T-cell (primary cell): ENCODE measurements around the gene LSM14B. TPM values are rescaled to one million over a fixed set of nuclear protein-coding genes. Genes with fewer than 3 reads are reported as not detected.

Experiments
- ATAC-seq, 4 experiments: fragments of 200-7000 bp in 3 of 4; fragments of 150-1000 bp in 1 of 4; cut with Tn5 transposase; replicated peaks in 1 of 4; 1 replicate in 3 of 4; 2 replicates in 1 of 4; pipeline ENCODE4 v1.10.0; 2021; ENCODE audit warnings: moderate library complexity in 3 of 4, mild to moderate bottlenecking in 2 of 4, moderate number of reproducible peaks in 1 of 4
- CTCF ChIA-PET, 2 donors: fragments of 300-600 bp; sonication (Branson Sonifier 250); formaldehyde crosslinking; loops; one replicate each; lab custom pipeline; 2022; ENCODE audit warnings: antibody characterized with exemption in 2 of 2; lab: Charles Lee
- POLR2A ChIA-PET, 2 donors: fragments of 300-600 bp; sonication (Branson Sonifier 250); formaldehyde crosslinking; loops; one replicate each; lab custom pipeline; 2022; ENCODE audit warnings: antibody characterized with exemption in 2 of 2; lab: Charles Lee
- DNase-seq, 35 experiments: peaks; one replicate each; pipeline versions ENCODE4 v3.0.0 to v3.0.0-alpha.2; 2013 to 2023
- H3K27ac ChIP-seq: one replicate; pipeline ENCODE4 v1.5.1; 2013; ENCODE audit warnings: low read length
- H3K27me3 ChIP-seq, 2 experiments: replicated peaks in 1 of 2; 1 replicate in 1 of 2; 2 replicates in 1 of 2; pipeline versions ENCODE4 v1.6.1 to v1.7.0; 2013; ENCODE audit warnings: low read length in 1 of 2, mixed read lengths in 1 of 2; ENCODE audit not compliant: control insufficient read depth in 2 of 2, insufficient read depth in 2 of 2; ENCODE audit errors: extremely low read depth in 1 of 2
- H3K36me3 ChIP-seq, 2 donors: 1 replicate in 1 of 2; 2 replicates in 1 of 2; pipeline versions ENCODE4 v1.6.1 to v1.7.0; 2013; ENCODE audit warnings: low read length in 1 of 2; ENCODE audit not compliant: control insufficient read depth in 2 of 2, insufficient read depth in 1 of 2; ENCODE audit errors: extremely low read depth in 1 of 2
- H3K4me1 ChIP-seq, 2 experiments: 1 replicate in 1 of 2; 2 replicates in 1 of 2; pipeline versions ENCODE4 v1.6.1 to v1.7.0; 2013; ENCODE audit warnings: low read length in 2 of 2, mixed read lengths in 1 of 2; ENCODE audit not compliant: insufficient read depth in 2 of 2, control insufficient read depth in 1 of 2; ENCODE audit errors: extremely low read depth in 1 of 2
- H3K4me3 ChIP-seq, 2 donors: 1 replicate in 1 of 2; 2 replicates in 1 of 2; pipeline versions ENCODE4 v1.5.1 to v1.7.0; 2013; ENCODE audit warnings: mild to moderate bottlenecking in 2 of 2, low read length in 1 of 2, moderate library complexity in 1 of 2; ENCODE audit not compliant: control insufficient read depth in 1 of 2; ENCODE audit errors: extremely low read depth in 1 of 2
- H3K9me3 ChIP-seq: 2 replicates; pipeline ENCODE4 v1.7.0; 2013
- H3K27ac Mint-ChIP-seq, 2 donors: one replicate each; pipeline ENCODE4 v1.8.0; 2020 to 2021; ENCODE audit warnings: mild to moderate bottlenecking in 2 of 2, mixed read lengths in 2 of 2
- H3K27me3 Mint-ChIP-seq, 2 donors: one replicate each; pipeline ENCODE4 v1.8.0; 2021 to 2022; ENCODE audit warnings: mixed read lengths in 2 of 2
- H3K36me3 Mint-ChIP-seq: one replicate; pipeline ENCODE4 v1.8.0; 2021; ENCODE audit warnings: mixed read lengths
- H3K4me1 Mint-ChIP-seq, 3 donors: one replicate each; pipeline ENCODE4 v1.8.0; 2020 to 2022; ENCODE audit warnings: mixed read lengths in 3 of 3, mild to moderate bottlenecking in 1 of 3
- H3K4me3 Mint-ChIP-seq, 3 donors: one replicate each; pipeline ENCODE4 v1.8.0; 2020 to 2022; ENCODE audit warnings: mild to moderate bottlenecking in 3 of 3, mixed read lengths in 3 of 3, moderate library complexity in 3 of 3
- H3K9me3 Mint-ChIP-seq, 3 donors: one replicate each; pipeline ENCODE4 v1.8.0; 2020 to 2022; ENCODE audit warnings: mixed read lengths in 3 of 3
- WGBS: methylation state at CpG from one replicate; pipeline ENCODE4 v1.1.5; 2013; ENCODE audit warnings: missing lambda C conversion rate; ENCODE audit not compliant: insufficient coverage; 5-methylcytosine and 5-hydroxymethylcytosine counted together
- total RNA-seq, 35 experiments: library from RNA in 6 of 35; stranded (reverse) in 6 of 35; fragments of 120-200 nt in 1 of 35; gene quantifications; one replicate each; pipeline versions ENCODE4 v1.2.1 to v1.2.4 and lab custom pipeline; 2013 to 2026

Gene LSM14B
- total RNA-seq, 5 donors from 2014 or later (not counting 1 experiment from before 2014, with no cell fraction given): 40.5 to 55.5 (median 54.4) TPM

DNA sequence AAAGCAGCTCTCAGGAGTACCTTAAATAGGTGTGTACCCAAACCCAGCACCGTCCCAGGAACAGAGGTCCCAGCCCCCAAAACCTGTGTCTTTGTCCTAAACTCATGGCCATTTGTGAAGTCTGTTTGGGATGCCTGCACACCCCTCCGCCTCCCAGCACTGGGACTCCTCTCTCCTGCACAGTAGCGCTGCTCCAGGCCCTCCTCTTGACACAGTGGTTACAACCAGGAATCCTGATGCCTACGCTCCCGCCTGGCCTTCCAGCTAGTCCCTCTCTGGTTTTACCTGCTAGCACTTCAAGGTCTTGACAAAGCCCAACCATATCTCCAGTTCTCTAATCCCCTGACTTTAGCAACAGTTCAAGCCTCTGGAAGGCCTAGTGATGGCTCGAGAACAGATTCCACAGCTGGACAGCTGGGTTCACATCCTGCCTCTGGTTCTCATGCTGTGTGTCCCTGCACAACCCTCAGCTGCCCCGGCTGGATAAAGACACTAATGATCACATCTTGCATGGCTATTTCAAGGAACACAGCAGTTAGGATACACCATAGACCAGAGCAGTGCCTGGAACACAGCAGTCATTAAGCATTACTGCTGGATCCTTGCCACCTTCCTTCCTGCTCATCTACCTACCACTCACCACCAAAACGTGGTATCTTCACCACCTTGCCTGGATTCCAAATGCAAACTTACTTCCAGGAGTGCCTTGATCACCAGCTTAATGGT lies 15.4 kb downstream of the LSM14B start:
- peaks cover 12 to 75% of the 10 kb centered on the region in 2 donors for H3K36me3 ChIP-seq
- CTCF ChIA-PET: interaction anchor here (0.7 to 4.1 kb wide), 4 partner anchors 10 to 127 kb away, joined by 3 to 15 read pairs (median 6); no protein-coding TSS in a partner anchor
- no peak for DNase-seq
- Mint-ChIP-seq H3K27ac (peak overlapping the region; percentile 36 to 59), H3K4me1 (peaks cover 39 to 47% (median 42%) of the 10 kb centered on the region in 3 donors), H3K36me3 (peaks cover 29% of the 10 kb centered on the region), H3K27me3 (no peaks in the 10 kb centered on the region), H3K4me3 (no peak overlapping the region), H3K9me3 (no peaks in the 10 kb centered on the region)
- 94% methylated on average over 8 of the region's 8 CpGs for WGBS
- no peaks in the 10 kb centered on the region for H3K27me3 ChIP-seq
- POLR2A ChIA-PET: interaction anchor here in 1 of 2 donors (0.7 kb wide), 1 partner anchor 13 kb away, joined by 5 read pairs; no protein-coding TSS in a partner anchor
- peaks cover 14 to 42% of the 10 kb centered on the region in 2 experiments for H3K4me1 ChIP-seq
- ATAC-seq: no peak
- H3K4me3 ChIP-seq: no peak overlapping the region
- H3K9me3 ChIP-seq: no peaks in the 10 kb centered on the region
- no peak overlapping the region for H3K27ac ChIP-seq

DNA sequence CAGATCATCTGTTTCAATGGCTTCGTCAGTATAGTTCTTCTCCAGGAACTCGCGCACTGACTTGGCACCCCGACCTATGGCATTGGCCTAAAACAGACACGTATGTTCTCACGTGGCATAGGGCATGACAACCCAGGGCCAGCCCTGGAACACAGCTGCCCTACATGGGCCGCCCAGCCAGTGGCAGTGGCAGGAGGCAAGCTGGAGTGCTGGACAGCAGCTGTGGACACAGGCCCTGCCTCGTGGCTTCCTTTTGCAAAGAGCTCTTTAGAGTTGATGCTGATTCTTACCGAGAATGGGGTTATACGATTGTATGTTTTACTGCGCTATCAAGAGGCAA lies 15.9 kb downstream of the LSM14B start:
- peaks cover 14 to 37% of the 10 kb centered on the region in 2 experiments for H3K4me1 ChIP-seq
- H3K27ac ChIP-seq: no peak overlapping the region
- peaks cover 29% of the 10 kb centered on the region for H3K36me3 Mint-ChIP-seq
- H3K27me3 ChIP-seq: no peaks in the 10 kb centered on the region
- no peaks in the 10 kb centered on the region for H3K9me3 ChIP-seq
- H3K4me1 Mint-ChIP-seq: peaks cover 39 to 45% (median 42%) of the 10 kb centered on the region in 3 donors
- peaks cover 9 to 70% of the 10 kb centered on the region in 2 donors for H3K36me3 ChIP-seq
- no peak for ATAC-seq
- H3K27me3 Mint-ChIP-seq: no peaks in the 10 kb centered on the region
- 87% methylated on average over 11 of the region's 11 CpGs for WGBS
- peak overlapping the region; percentile 6 to 36 for H3K27ac Mint-ChIP-seq
- H3K4me3 ChIP-seq: no peak overlapping the region
- no peak for DNase-seq
- no peak overlapping the region for H3K4me3 Mint-ChIP-seq
- CTCF ChIA-PET: interaction anchor here (0.7 to 4.1 kb wide), 4 partner anchors 11 to 127 kb away, joined by 3 to 15 read pairs (median 6); no protein-coding TSS in a partner anchor
- no peaks in the 10 kb centered on the region for H3K9me3 Mint-ChIP-seq
- POLR2A ChIA-PET: interaction anchor here in 1 of 2 donors (0.7 kb wide), 1 partner anchor 14 kb away, joined by 5 read pairs; no protein-coding TSS in a partner anchor

DNA sequence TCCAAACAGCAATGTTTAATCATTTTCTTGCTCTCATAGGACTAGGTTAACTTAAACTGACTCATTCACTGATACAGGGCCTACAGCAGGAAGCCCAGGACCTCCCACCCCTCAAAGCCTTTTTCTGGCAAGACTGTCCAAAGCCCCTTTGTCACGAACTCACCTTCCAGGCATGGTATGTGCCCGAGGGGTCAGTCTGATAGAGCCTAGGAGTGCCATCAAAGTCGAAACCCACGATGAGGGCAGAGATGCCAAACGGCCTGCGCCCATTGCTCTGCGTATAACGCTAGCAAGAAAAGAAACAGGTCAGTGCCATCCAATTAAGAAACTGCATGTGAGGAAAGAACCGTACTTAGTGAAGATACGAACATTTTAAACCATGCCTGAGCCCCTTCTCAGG lies 16.6 kb downstream of the LSM14B start:
- 93% methylated on average over 10 of the region's 10 CpGs for WGBS
- no peaks in the 10 kb centered on the region for H3K27me3 ChIP-seq
- POLR2A ChIA-PET: interaction anchor here in 1 of 2 donors (0.6 kb wide), 1 partner anchor 248 kb away, joined by 4 read pairs; the partner anchor contains the start of gene RPS21
- DNase-seq (no peak), ATAC-seq (no peak)
- Mint-ChIP-seq H3K4me1 (peaks cover 39 to 44% (median 42%) of the 10 kb centered on the region in 3 donors), H3K9me3 (no peaks in the 10 kb centered on the region), H3K4me3 (no peak overlapping the region), H3K27ac (no peak overlapping the region), H3K27me3 (no peaks in the 10 kb centered on the region), H3K36me3 (peaks cover 29% of the 10 kb centered on the region)
- peaks cover 6 to 63% of the 10 kb centered on the region in 2 donors for H3K36me3 ChIP-seq
- no peak overlapping the region for H3K4me3 ChIP-seq
- H3K27ac ChIP-seq: no peak overlapping the region
- H3K4me1 ChIP-seq: peaks cover 14 to 29% of the 10 kb centered on the region in 2 experiments
- CTCF ChIA-PET: interaction anchor here (0.9 to 1.5 kb wide), 2 partner anchors 12 to 21 kb away, joined by 3 read pairs; no protein-coding TSS in a partner anchor
- H3K9me3 ChIP-seq: no peaks in the 10 kb centered on the region

DNA sequence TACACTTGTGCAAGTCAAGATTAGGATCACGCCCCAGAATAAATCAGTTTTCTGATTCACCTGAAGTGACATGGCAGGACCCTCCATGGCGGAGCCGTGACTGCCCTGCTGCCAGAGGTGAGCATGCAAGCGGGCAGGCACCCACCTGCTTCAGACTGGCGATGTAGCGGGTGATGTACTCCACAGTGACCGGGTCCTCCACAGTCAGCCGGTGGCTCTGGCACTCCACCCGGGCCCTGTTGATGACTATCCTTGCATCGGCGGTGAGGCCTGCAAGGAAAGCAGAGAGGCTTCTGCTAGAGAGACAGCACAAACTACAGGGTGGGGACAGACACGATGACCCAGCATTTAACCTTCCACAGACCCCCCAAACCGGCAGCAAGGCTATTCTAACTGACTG lies 17.4 kb downstream of the LSM14B start:
- H3K4me1 ChIP-seq: peaks cover 17 to 34% of the 10 kb centered on the region in 2 experiments
- Mint-ChIP-seq H3K27ac (peak overlapping the region; percentile 36 to 64), H3K9me3 (no peaks in the 10 kb centered on the region), H3K4me3 (no peak overlapping the region), H3K4me1 (peaks cover 40 to 45% (median 45%) of the 10 kb centered on the region in 3 donors), H3K36me3 (peaks cover 29% of the 10 kb centered on the region), H3K27me3 (no peaks in the 10 kb centered on the region)
- no peaks in the 10 kb centered on the region for H3K9me3 ChIP-seq
- DNase-seq (no peak), ATAC-seq (no peak)
- POLR2A ChIA-PET: interaction anchor here in 1 of 2 donors (0.5 kb wide), 1 partner anchor 15 kb away, joined by 4 read pairs; no protein-coding TSS in a partner anchor
- WGBS: 95% methylated on average over 11 of the region's 13 CpGs
- no peaks in the 10 kb centered on the region for H3K27me3 ChIP-seq
- CTCF ChIA-PET: no interaction called here
- H3K36me3 ChIP-seq: peaks cover 6 to 57% of the 10 kb centered on the region in 2 donors
- no peak overlapping the region for H3K4me3 ChIP-seq
- no peak overlapping the region for H3K27ac ChIP-seq

DNA sequence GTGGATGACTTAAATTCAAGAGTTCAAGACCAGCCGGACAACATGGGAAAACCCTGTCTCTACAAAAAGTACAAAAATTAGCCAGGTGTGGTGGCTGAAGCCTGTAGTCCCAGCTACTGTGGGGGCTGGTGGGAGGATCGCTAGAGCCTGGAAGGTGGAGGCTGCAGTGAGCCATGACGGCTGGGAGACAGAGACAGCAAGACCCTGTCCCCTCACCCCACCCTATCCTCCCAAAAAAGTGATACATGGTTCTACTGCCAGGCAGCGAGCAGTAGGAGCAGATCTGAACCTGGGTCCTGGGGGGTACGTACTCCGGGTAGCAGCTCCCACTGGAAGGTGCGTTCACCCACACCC lies 18.7 kb downstream of the LSM14B start:
- WGBS: 20% methylated on average over 2 of the region's 7 CpGs
- peak overlapping the region; percentile 2 for H3K27ac ChIP-seq
- H3K4me3 Mint-ChIP-seq: peak overlapping the region; percentile 84 to 89 (median 87)
- H3K36me3 Mint-ChIP-seq: peaks cover 29% of the 10 kb centered on the region
- ATAC-seq (no peak), DNase-seq (no peak)
- H3K27me3 ChIP-seq: no peaks in the 10 kb centered on the region
- ChIA-PET POLR2A (interaction anchor here (0.7 to 1.0 kb wide), 2 partner anchors 74 to 75 kb away, joined by 3 to 4 read pairs; partner anchors contain the start of gene TAF4 (in 1 of the 2)), CTCF (interaction anchor here in 1 of 2 donors (1.1 kb wide), 1 partner anchor 130 kb away, joined by 7 read pairs; no protein-coding TSS in a partner anchor)
- H3K4me3 ChIP-seq: peak overlapping the region; percentile 39 to 52
- H3K9me3 Mint-ChIP-seq: no peaks in the 10 kb centered on the region
- H3K27ac Mint-ChIP-seq: peak overlapping the region; percentile 85 to 90
- H3K9me3 ChIP-seq: no peaks in the 10 kb centered on the region
- no peaks in the 10 kb centered on the region for H3K27me3 Mint-ChIP-seq
- peaks cover 54 to 59% (median 58%) of the 10 kb centered on the region in 3 donors for H3K4me1 Mint-ChIP-seq
- H3K4me1 ChIP-seq: peaks cover 19 to 47% of the 10 kb centered on the region in 2 experiments
- H3K36me3 ChIP-seq: peaks cover 6 to 43% of the 10 kb centered on the region in 2 donors
